MM.1S (cell line): ENCODE data around the gene RNF220.

Source experiments
- DNase-seq: peaks from one replicate; pipeline ENCODE4 v3.0.0-alpha.2; 2015
- H2AFZ ChIP-seq: fragments of 300-600 bp; sonication (generic); 2 replicates; pipeline ENCODE4 v1.6.0; 2016; ENCODE audit warnings: antibody characterized with exemption, low read length
- H3F3A ChIP-seq: fragments of 300-600 bp; sonication (generic); 2 replicates; pipeline ENCODE4 v1.6.1; 2016; ENCODE audit warnings: mild to moderate bottlenecking, antibody characterized with exemption, low read length, moderate library complexity, mixed read lengths; ENCODE audit not compliant: insufficient read depth
- H3K27ac ChIP-seq: fragments of 300-600 bp; sonication (generic); 2 replicates; pipeline ENCODE4 v1.5.1; 2016; ENCODE audit warnings: mild to moderate bottlenecking, low read length
- H3K27me3 ChIP-seq: fragments of 300-600 bp; sonication (generic); replicated peaks from 2 replicates; pipeline ENCODE4 v1.6.0; 2016; ENCODE audit warnings: low read length; ENCODE audit not compliant: insufficient read depth
- H3K36me3 ChIP-seq: fragments of 300-600 bp; sonication (generic); replicated peaks from 2 replicates; pipeline ENCODE4 v1.6.1; 2016; ENCODE audit warnings: mild to moderate bottlenecking, low read length, mixed read lengths; ENCODE audit not compliant: insufficient read depth
- H3K4me1 ChIP-seq: fragments of 300-600 bp; sonication (generic); 2 replicates; pipeline ENCODE4 v1.6.1; 2016; ENCODE audit warnings: low read length, mixed read lengths
- H3K4me2 ChIP-seq: fragments of 300-600 bp; sonication (generic); 2 replicates; pipeline ENCODE4 v1.6.0; 2016; ENCODE audit warnings: low read depth, low read length
- H3K4me3 ChIP-seq: fragments of 300-600 bp; sonication (generic); 2 replicates; pipeline ENCODE4 v1.5.1; 2016; ENCODE audit warnings: low read length, mixed read lengths
- H3K79me2 ChIP-seq: fragments of 300-600 bp; sonication (generic); 2 replicates; pipeline ENCODE4 v1.6.1; 2016; ENCODE audit warnings: mixed run types, low read length, mixed read lengths
- H3K9ac ChIP-seq: fragments of 300-600 bp; sonication (generic); 2 replicates; pipeline ENCODE4 v1.6.1; 2016; ENCODE audit warnings: low read length, mixed read lengths
- H3K9me2 ChIP-seq: fragments of 300-600 bp; sonication (generic); replicated peaks from 2 replicates; pipeline ENCODE4 v1.6.1; 2016; ENCODE audit warnings: mild to moderate bottlenecking, low read length, mixed read lengths; ENCODE audit not compliant: insufficient read depth
- H3K9me3 ChIP-seq: fragments of 300-600 bp; sonication (generic); replicated peaks from 2 replicates; pipeline ENCODE4 v1.6.1; 2016; ENCODE audit warnings: mild to moderate bottlenecking, low read length, mixed read lengths; ENCODE audit not compliant: insufficient read depth
- H4K20me1 ChIP-seq: fragments of 300-600 bp; sonication (generic); 2 replicates; pipeline ENCODE4 v1.6.1; 2016; ENCODE audit warnings: mild to moderate bottlenecking, low read length, moderate library complexity, mixed read lengths; ENCODE audit not compliant: insufficient read depth
- EZH2 ChIP-seq: fragments of 300-600 bp; sonication (generic); optimal IDR thresholded peaks from 2 replicates; pipeline ENCODE3; 2017; ENCODE audit warnings: low read depth, mild to moderate bottlenecking, antibody characterized with exemption, low read length, mixed read lengths
- EZH2phosphoT487 ChIP-seq: fragments of 300-600 bp; sonication (generic); IDR thresholded peaks from 2 replicates; pipeline ENCODE4 v1.6.1; 2018; ENCODE audit warnings: antibody characterized with exemption, low read length
- TF ChIP-seq, protein P1 (sequence below): fragments of 300-600 bp; sonication (generic); IDR thresholded peaks from 2 replicates; pipeline ENCODE4 v1.5.1; 2016; ENCODE audit warnings: antibody characterized with exemption, low read length, mixed read lengths

Gene RNF220

DNA sequence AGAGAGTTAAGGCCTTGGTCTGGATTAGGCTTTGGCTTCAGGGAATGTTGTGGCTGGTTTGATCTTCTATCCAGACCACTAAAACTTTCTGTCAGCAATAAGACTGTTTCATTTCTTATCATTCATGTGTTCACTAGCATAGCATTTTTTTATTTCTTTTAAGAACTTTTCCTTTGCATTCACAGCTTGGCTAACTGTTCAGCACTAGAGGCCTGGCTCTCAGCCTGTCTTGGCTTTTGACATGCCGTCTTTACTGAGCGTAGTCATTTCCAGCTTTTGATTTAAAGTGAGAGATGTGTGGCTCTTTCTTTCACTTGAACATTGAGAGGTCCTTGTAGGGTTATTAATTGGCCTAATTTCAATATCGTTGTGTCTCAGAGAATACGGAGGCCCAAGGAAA, 62.5 kb downstream of the RNF220 start:
- TF ChIP-seq, protein P1, sequence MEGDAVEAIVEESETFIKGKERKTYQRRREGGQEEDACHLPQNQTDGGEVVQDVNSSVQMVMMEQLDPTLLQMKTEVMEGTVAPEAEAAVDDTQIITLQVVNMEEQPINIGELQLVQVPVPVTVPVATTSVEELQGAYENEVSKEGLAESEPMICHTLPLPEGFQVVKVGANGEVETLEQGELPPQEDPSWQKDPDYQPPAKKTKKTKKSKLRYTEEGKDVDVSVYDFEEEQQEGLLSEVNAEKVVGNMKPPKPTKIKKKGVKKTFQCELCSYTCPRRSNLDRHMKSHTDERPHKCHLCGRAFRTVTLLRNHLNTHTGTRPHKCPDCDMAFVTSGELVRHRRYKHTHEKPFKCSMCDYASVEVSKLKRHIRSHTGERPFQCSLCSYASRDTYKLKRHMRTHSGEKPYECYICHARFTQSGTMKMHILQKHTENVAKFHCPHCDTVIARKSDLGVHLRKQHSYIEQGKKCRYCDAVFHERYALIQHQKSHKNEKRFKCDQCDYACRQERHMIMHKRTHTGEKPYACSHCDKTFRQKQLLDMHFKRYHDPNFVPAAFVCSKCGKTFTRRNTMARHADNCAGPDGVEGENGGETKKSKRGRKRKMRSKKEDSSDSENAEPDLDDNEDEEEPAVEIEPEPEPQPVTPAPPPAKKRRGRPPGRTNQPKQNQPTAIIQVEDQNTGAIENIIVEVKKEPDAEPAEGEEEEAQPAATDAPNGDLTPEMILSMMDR = no peak
- TF ChIP-seq EZH2 (no peak), EZH2phosphoT487 (no peak)
- H2AFZ ChIP-seq = no peak overlapping the region
- H3K9me2 ChIP-seq = no peaks in the 10 kb centered on the region
- H3K27me3 ChIP-seq = no peaks in the 10 kb centered on the region
- no peak for DNase-seq
- no peaks in the 10 kb centered on the region for H3K36me3 ChIP-seq
- H3K9me3 ChIP-seq = no peaks in the 10 kb centered on the region
- H3K4me3 ChIP-seq = no peak overlapping the region
- no peaks in the 10 kb centered on the region for H3K79me2 ChIP-seq
- H3K4me2 ChIP-seq = no peak overlapping the region
- H4K20me1 ChIP-seq = no peaks in the 10 kb centered on the region
- no peaks in the 10 kb centered on the region for H3F3A ChIP-seq
- no peak overlapping the region for H3K27ac ChIP-seq
- no peaks in the 10 kb centered on the region for H3K4me1 ChIP-seq
- H3K9ac ChIP-seq = no peak overlapping the region

DNA sequence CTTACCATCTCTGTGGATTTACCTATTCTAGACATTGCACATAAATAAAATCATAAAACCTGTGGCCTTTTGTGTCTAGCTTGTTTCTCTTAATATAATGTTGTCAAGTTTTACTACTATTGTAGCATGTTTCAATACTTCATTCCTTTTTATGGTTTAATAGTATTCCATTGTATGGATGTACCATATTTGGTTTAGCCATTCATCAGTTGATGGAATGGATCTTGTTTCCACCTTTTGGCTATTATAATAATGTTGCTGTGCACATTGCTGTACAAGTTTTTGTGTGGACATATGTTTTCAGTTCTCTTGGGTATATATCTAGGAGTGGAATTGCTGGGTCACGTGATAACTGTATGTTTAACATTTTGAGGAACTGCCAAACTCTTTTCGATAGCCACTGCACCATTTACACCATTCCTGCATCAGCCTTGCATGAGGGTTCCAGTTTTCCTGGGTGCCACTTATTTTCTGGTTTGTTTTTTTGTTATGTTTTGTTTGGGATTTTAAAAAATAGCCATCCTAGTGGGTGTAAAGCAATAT, 66.9 kb downstream of the RNF220 start:
- no peaks in the 10 kb centered on the region for H3K27me3 ChIP-seq
- no peaks in the 10 kb centered on the region for H3K9me2 ChIP-seq
- no peaks in the 10 kb centered on the region for H3F3A ChIP-seq
- H3K9ac ChIP-seq = no peak overlapping the region
- no peaks in the 10 kb centered on the region for H3K4me1 ChIP-seq
- no peaks in the 10 kb centered on the region for H3K9me3 ChIP-seq
- H3K36me3 ChIP-seq = no peaks in the 10 kb centered on the region
- no peak overlapping the region for H3K4me3 ChIP-seq
- no peak overlapping the region for H3K4me2 ChIP-seq
- TF ChIP-seq EZH2phosphoT487 = no peak
- no peak overlapping the region; the same call in 1 of the 2 replicates for H2AFZ ChIP-seq
- no peak for DNase-seq
- H3K79me2 ChIP-seq = no peaks in the 10 kb centered on the region
- no peaks in the 10 kb centered on the region for H4K20me1 ChIP-seq
- H3K27ac ChIP-seq = no peak overlapping the region

DNA sequence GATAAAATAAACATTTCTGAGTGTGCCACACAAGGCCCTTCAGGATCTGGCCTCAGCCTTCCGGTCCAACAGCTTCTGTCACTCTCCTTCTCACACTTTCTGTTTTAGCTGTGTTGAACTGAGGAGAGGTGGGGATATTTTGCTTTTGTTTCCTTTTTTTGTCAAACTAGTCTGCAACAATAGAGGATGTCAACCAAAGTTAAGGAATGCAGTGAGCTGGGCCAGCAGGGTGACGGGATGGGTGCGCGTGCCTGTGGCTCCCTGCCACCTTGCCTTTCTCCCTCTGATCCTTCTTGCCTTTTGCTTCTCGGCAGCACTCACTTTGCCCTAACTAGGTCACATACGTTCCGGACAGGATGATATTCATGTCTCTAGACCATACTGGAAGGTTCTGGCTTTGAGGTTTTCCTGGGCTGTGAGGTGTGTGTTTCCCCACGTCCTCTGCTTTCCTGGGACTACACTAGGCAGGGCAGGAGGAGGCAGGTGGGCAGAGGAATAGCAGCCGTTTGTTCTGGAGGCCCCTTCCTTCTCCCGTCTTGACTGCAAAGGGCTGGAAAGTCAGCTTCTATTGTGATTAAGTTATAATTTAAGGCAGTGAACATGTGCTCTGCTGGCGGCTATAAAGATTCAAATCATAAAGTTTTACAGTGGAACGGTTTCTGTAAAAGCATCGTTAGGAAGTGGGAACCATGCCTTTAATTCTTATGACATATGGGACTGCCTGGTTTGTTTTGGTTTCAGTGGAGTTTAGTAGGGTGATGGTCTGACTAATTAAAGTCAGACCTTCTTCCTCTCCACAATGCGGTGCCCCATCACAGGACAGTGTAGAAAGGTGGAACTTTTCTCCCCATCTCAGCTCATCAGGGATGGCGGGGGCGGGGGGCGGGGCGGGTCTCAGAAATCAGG, 67.8 kb downstream of the RNF220 start:
- no peaks in the 10 kb centered on the region for H3K36me3 ChIP-seq
- no peaks in the 10 kb centered on the region for H3K4me1 ChIP-seq
- no peak overlapping the region; the same call in 1 of the 2 replicates for H3K4me3 ChIP-seq
- H2AFZ ChIP-seq = peak overlapping the region; percentile 39; the same call in 1 of the 2 replicates
- no peaks in the 10 kb centered on the region for H3K27me3 ChIP-seq
- DNase-seq = no peak
- TF ChIP-seq EZH2 (no peak), EZH2phosphoT487 (no peak)
- TF ChIP-seq, protein P1 = no peak
- no peaks in the 10 kb centered on the region for H3K9me3 ChIP-seq
- H3F3A ChIP-seq = no peaks in the 10 kb centered on the region
- H4K20me1 ChIP-seq = no peaks in the 10 kb centered on the region
- H3K4me2 ChIP-seq = peak overlapping the region; percentile 42; the same call in 1 of the 2 replicates
- no peak overlapping the region for H3K9ac ChIP-seq
- H3K27ac ChIP-seq = no peak overlapping the region
- H3K79me2 ChIP-seq = no peaks in the 10 kb centered on the region
- H3K9me2 ChIP-seq = no peaks in the 10 kb centered on the region
